ENCODE measurements around the gene GPR107. TPM values are rescaled to one million over a fixed set of nuclear protein-coding genes. Genes with fewer than 3 reads are reported as not detected.

The GPR107 gene
- total and polyA plus RNA-seq, 3 donors from 2014 or later: 41.1 to 53.4 (median 49.1) TPM

GRCh38 chr9:130186839-130187522, 133.3 kb downstream of the GPR107 start:
- Histone ChIP-seq H3K27me3 (no peaks in the 10 kb centered on the region), H3K36me3 (ENCODE audit: low read depth, missing control alignments) (no peaks in the 10 kb centered on the region), H3K4me1 (peaks cover 11% of the 10 kb centered on the region), H3K27ac (no peak overlapping the region), H3K4me3 (no peak overlapping the region), H3K9me3 (no peaks in the 10 kb centered on the region)
- no peak for DNase-seq
- no peak for TF ChIP-seq CTCF (IDR thresholded peaks at IDR 0.05)
- TF ChIP-seq POLR2A (IDR thresholded peaks at IDR 0.05): no peak
- WGBS, 2 donors: 75 to 80% methylated on average over 20 to 25 of the region's 25 CpGs
- intact Hi-C loops (cut with DNase I; ENCODE audit: low total_unique reads): no loop called here

- Histone ChIP-seq H3K27ac (no peak overlapping the region), H3K9me3 (no peaks in the 10 kb centered on the region), H3K4me1 (peaks cover 11% of the 10 kb centered on the region), H3K27me3 (no peaks in the 10 kb centered on the region), H3K4me3 (no peak overlapping the region), H3K36me3 (ENCODE audit: low read depth, missing control alignments) (no peaks in the 10 kb centered on the region)
- WGBS, 2 donors: 73 to 76% methylated on average over 9 of the region's 9 CpGs
- TF ChIP-seq CTCF (IDR thresholded peaks at IDR 0.05) (no peak), POLR2A (IDR thresholded peaks at IDR 0.05) (no peak)
- intact Hi-C loops (cut with DNase I; ENCODE audit: low total_unique reads): no loop called here
- no peak for DNase-seq
These were observed 133.8 kb downstream of the GPR107 start for GRCh38 chr9:130187523-130187846.

- H3K4me3 ChIP-seq: no peak overlapping the region
- H3K36me3 ChIP-seq (ENCODE audit: low read depth, missing control alignments): no peaks in the 10 kb centered on the region
- no peak for DNase-seq
- 90 to 93% methylated on average over 3 to 7 of the region's 7 CpGs for WGBS, 2 donors
- TF ChIP-seq CTCF (IDR thresholded peaks at IDR 0.05) (no peak), POLR2A (IDR thresholded peaks at IDR 0.05) (no peak)
- H3K9me3 ChIP-seq: no peaks in the 10 kb centered on the region
- intact Hi-C loops (cut with DNase I; ENCODE audit: low total_unique reads): no loop called here
- H3K27ac ChIP-seq: no peak overlapping the region
- no peaks in the 10 kb centered on the region for H3K27me3 ChIP-seq
- peaks cover 11% of the 10 kb centered on the region for H3K4me1 ChIP-seq
These were observed 135.3 kb downstream of the GPR107 start for GRCh38 chr9:130188860-130189481.

Small RNA genes lying within 50 kb of the gene (small RNA-seq; reads per million reads assigned to genes)
- gene RF00019: 0 reads per million in 2 donors

Other genes with a start within 250 kb of the GPR107 start
- gene TOR1A, start 229.8 kb upstream of the GPR107 start, total RNA-seq: 10 to 100 TPM; 32.9 to 43.4 TPM
- 23.1 TPM for gene TOR1A, start 229.8 kb upstream of the GPR107 start, polyA plus RNA-seq (ENCODE audit: insufficient read depth, low read depth, low replicate concordance)
- 10 to 100 TPM; 56.3 to 83.2 TPM for gene C9orf78, start 218.6 kb upstream of the GPR107 start, total RNA-seq
- 86.8 TPM for gene C9orf78, start 218.6 kb upstream of the GPR107 start, polyA plus RNA-seq (ENCODE audit: insufficient read depth, low read depth, low replicate concordance)
- 10 to 100 TPM; 46.8 to 48.3 TPM for gene USP20, start 218.4 kb upstream of the GPR107 start, total RNA-seq
- 37.4 TPM for gene USP20, start 218.4 kb upstream of the GPR107 start, polyA plus RNA-seq (ENCODE audit: insufficient read depth, low read depth, low replicate concordance)
- gene FNBP1, start 10.7 kb upstream of the GPR107 start, total RNA-seq: 10 to 100 TPM; 76.6 to 89.2 TPM
- gene FNBP1, start 10.7 kb upstream of the GPR107 start, polyA plus RNA-seq (ENCODE audit: insufficient read depth, low read depth, low replicate concordance): 37.9 TPM
- 1 to 10 TPM; 5.2 TPM for gene NCS1, start 118.5 kb downstream of the GPR107 start, total RNA-seq
- 13.0 TPM for gene NCS1, start 118.5 kb downstream of the GPR107 start, polyA plus RNA-seq (ENCODE audit: insufficient read depth, low read depth, low replicate concordance)
- gene HMCN2, start 211.9 kb downstream of the GPR107 start, total RNA-seq: 10 to 100 TPM; 10.2 to 15.5 TPM
- gene HMCN2, start 211.9 kb downstream of the GPR107 start, polyA plus RNA-seq (ENCODE audit: insufficient read depth, low read depth, low replicate concordance): 17.7 TPM